GM19239 (cell line): ENCODE measurements around the gene DAGLA.

Source experiments
- DNase-seq: peaks from one replicate; pipeline ENCODE4 v3.0.0; 2011; ENCODE audit warnings: low spot score; ENCODE audit not compliant: insufficient read length
- FAIRE-seq: peaks from 2 replicates; lab custom pipeline; 2011; peaks lifted over from hg19 to GRCh38; lab: Jason Lieb, UNC

Gene DAGLA

GRCh38 chr11:61687420-61687819 is 7.2 kb downstream of the DAGLA start:
- no peak for FAIRE-seq
- DNase-seq, result no peak

- DNase-seq (no peak), FAIRE-seq (no peak)
Measured at GRCh38 chr11:61688365-61689163, 8.4 kb downstream of the DAGLA start.

- no peak for DNase-seq
- FAIRE-seq, result no peak
Measured at GRCh38 chr11:61689164-61689496, 8.9 kb downstream of the DAGLA start.

GRCh38 chr11:61690706-61691379 is 10.7 kb downstream of the DAGLA start:
- FAIRE-seq (no peak), DNase-seq (no peak)

- no peak for DNase-seq
Measured at GRCh38 chr11:61691380-61692156, 11.4 kb downstream of the DAGLA start.

GRCh38 chr11:61693922-61694601 is 13.9 kb downstream of the DAGLA start:
- DNase-seq (no peak), FAIRE-seq (no peak)

More at GRCh38 chr11:61691380-61692156, 11.4 kb downstream of the DAGLA start:
- FAIRE-seq, result no peak

- FAIRE-seq (no peak), DNase-seq (no peak)
Measured at GRCh38 chr11:61694602-61694939, 14.4 kb downstream of the DAGLA start.

- DNase-seq, result no peak
- FAIRE-seq, result no peak
Measured at GRCh38 chr11:61694946-61695706, 14.9 kb downstream of the DAGLA start.

- DNase-seq (peak; percentile 36), FAIRE-seq (no peak)
Measured at GRCh38 chr11:61695917-61696316, 15.7 kb downstream of the DAGLA start.

GRCh38 chr11:61696602-61697001 is 16.4 kb downstream of the DAGLA start:
- no peak for FAIRE-seq
- no peak for DNase-seq

GRCh38 chr11:61697078-61697502 is 16.9 kb downstream of the DAGLA start:
- DNase-seq (no peak), FAIRE-seq (no peak)

GRCh38 chr11:61697764-61698163 is 17.6 kb downstream of the DAGLA start:
- DNase-seq, result no peak
- no peak for FAIRE-seq

GRCh38 chr11:61698173-61698948 is 18.2 kb downstream of the DAGLA start:
- DNase-seq (no peak), FAIRE-seq (no peak)

- DNase-seq (no peak), FAIRE-seq (no peak)
Measured at GRCh38 chr11:61699737-61700160, 19.6 kb downstream of the DAGLA start.

GRCh38 chr11:61700212-61700611 is 20.0 kb downstream of the DAGLA start:
- FAIRE-seq (no peak), DNase-seq (no peak)

- FAIRE-seq, result no peak
- DNase-seq, result no peak
Measured at GRCh38 chr11:61700720-61701119, 20.5 kb downstream of the DAGLA start.

GRCh38 chr11:61701242-61701886 is 21.2 kb downstream of the DAGLA start:
- FAIRE-seq, result no peak
- no peak for DNase-seq

- FAIRE-seq (no peak), DNase-seq (no peak)
Measured at GRCh38 chr11:61702701-61703312, 22.6 kb downstream of the DAGLA start.
